Skeletal muscle tissue (tissue), 4 donors: ENCODE data around the gene TLK2. TPM values are rescaled to one million over a fixed set of nuclear protein-coding genes. Genes with fewer than 3 reads are reported as not detected.
"Not testable (repeated sequence)": the region's sequence is repeated elsewhere in the genome, so short reads cannot be mapped to it uniquely, and the experiment has no call there.

Experiments
- H3K27ac ChIP-seq: one replicate; pipeline ENCODE4 v1.7.0; 2013; ENCODE audit warnings: mild to moderate bottlenecking, low read depth, low read length, inconsistent platforms
- H3K27me3 ChIP-seq, 3 donors: one replicate each; pipeline ENCODE4 v1.7.0; 2013; ENCODE audit warnings: low read length in 3 of 3; ENCODE audit not compliant: control insufficient read depth in 3 of 3, insufficient read depth in 3 of 3
- H3K36me3 ChIP-seq, 3 donors: one replicate each; pipeline ENCODE4 v1.7.0; 2013; ENCODE audit warnings: low read length in 3 of 3; ENCODE audit not compliant: control insufficient read depth in 3 of 3, insufficient read depth in 3 of 3
- H3K4me1 ChIP-seq, 3 donors: one replicate each; pipeline ENCODE4 v1.7.0; 2013; ENCODE audit warnings: low read length in 3 of 3, mild to moderate bottlenecking in 3 of 3; ENCODE audit not compliant: control insufficient read depth in 3 of 3, insufficient read depth in 3 of 3
- H3K4me3 ChIP-seq, 3 donors: one replicate each; pipeline ENCODE4 v1.7.0; 2013; ENCODE audit warnings: low read length in 3 of 3
- H3K9ac ChIP-seq, 3 donors: one replicate each; pipeline ENCODE4 v1.7.0; 2013; ENCODE audit warnings: low read length in 3 of 3, mild to moderate bottlenecking in 3 of 3, moderate library complexity in 2 of 3, low read depth in 1 of 3
- H3K9me3 ChIP-seq, 3 donors: one replicate each; pipeline ENCODE4 v1.7.0; 2013; ENCODE audit warnings: low read length in 3 of 3; ENCODE audit not compliant: control insufficient read depth in 3 of 3
- total RNA-seq: library from RNA; depleted of rRNA; stranded (reverse); fragments of >200 nt; gene quantifications from one replicate; pipeline ENCODE4 v1.2.3, GENCODE V29; 2014
- donor health status: Osteomylitis.

TLK2 gene
- total RNA-seq, 1 donor from 2014 or later = 47.0 TPM

DNA sequence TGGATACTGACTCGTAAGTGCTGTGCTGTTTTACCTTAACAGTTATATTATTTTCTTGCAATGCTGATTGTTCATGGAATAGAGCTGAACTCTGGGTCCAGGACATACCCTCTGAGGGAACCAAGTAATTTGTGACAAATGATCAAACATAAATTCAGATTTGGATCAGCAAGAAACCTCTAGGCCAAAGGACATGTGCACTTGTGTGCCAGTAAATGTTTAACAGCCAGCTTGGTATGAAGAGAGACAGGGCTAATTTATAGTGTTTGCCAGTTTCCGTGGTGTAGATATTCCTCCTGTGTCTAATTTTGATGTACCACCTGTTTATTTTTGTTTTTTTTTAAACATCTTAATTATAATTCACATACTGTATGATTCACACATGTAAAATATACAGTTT, 118.0 kb downstream of the TLK2 start:
- Histone ChIP-seq H3K4me3 (no peak overlapping the region), H3K9me3 (no peaks in the 10 kb centered on the region), H3K27me3 (no peaks in the 10 kb centered on the region), H3K27ac (no peak overlapping the region), H3K4me1 (no peaks in the 10 kb centered on the region), H3K9ac (no peak overlapping the region), H3K36me3 (peaks cover 12 to 34% (median 31%) of the 10 kb centered on the region in 3 donors)

DNA sequence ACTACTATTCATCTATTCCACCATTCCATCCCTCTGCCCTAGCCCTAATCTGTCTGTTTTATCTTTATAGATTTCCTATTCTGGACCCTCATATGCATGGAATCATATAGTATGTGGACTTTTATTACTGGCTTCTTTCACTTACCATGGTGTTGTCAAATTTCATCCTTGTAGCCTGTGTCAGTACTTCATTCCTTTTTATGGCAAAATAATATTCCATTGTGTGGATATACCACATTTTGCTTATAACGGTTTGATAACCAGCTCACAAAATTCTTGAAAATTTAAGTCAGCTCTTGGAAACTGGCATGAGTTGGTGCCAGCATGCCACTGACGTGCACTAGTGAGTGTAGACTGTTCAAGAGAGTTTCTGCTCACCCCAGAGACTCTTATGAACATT, 118.5 kb downstream of the TLK2 start:
- no peaks in the 10 kb centered on the region for H3K27me3 ChIP-seq
- H3K36me3 ChIP-seq = peaks cover 12 to 36% (median 33%) of the 10 kb centered on the region in 3 donors
- H3K9me3 ChIP-seq = no peaks in the 10 kb centered on the region
- no peak overlapping the region for H3K4me3 ChIP-seq
- H3K4me1 ChIP-seq = no peaks in the 10 kb centered on the region
- no peak overlapping the region for H3K27ac ChIP-seq
- H3K9ac ChIP-seq = no peak overlapping the region

DNA sequence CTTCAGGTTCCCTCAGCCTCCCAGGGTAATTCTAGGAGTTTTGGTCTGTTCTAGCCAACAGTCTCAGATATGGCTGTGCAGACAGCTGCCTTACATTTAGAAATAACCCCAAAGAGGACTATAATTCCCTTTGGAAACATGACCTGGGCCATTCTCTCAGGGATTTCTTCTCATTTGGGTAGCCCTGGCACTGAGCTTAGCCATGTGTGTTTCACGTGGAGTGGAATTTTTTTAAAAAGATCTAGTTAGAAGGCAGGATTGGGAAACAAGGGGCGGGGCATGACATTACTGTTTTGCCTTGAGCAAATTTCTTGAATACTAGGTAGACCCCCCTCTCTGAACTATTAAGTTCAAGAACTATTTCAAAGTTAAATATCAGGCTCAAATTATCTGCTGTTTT, 119.3 kb downstream of the TLK2 start:
- Histone ChIP-seq H3K36me3 (peaks cover 12 to 37% (median 37%) of the 10 kb centered on the region in 3 donors), H3K27ac (no peak overlapping the region), H3K9ac (no peak overlapping the region), H3K27me3 (no peaks in the 10 kb centered on the region), H3K4me3 (no peak overlapping the region), H3K4me1 (no peaks in the 10 kb centered on the region), H3K9me3 (no peaks in the 10 kb centered on the region)

DNA sequence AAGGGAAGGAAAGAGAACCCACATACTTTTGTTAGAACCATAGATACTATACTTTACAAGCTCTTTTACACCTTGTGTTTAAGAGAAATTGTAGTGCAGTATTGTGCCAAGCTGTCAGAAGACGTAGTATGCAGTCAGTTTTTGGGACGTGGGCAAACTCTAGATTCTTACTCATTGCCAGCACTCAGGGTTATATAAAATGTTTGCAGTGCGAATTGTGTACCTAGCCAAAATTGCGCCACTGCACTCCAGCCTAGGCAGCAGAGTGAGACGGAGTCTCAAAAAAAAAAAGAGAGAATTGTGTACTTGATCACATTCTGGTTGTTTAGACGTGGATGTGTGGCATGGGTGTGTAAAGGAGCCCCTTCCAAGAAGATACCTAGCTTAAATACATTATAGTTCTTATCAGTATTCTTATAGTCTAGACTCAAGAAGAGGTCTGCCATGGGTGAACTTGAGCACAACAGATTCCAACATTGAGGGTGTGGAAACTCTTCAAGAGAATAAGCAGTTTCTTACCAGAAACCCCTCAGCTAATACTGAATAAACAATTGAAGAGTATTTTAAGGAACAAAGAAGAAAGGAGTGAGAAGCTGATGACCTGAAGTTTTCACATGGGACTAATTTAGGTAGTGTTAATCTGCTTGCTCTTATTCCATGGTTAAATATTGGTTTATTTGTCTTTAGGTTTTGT, 121.5 kb downstream of the TLK2 start:
- no peaks in the 10 kb centered on the region for H3K4me1 ChIP-seq
- H3K4me3 ChIP-seq = no peak overlapping the region
- no peak overlapping the region for H3K9ac ChIP-seq
- no peaks in the 10 kb centered on the region for H3K9me3 ChIP-seq
- H3K27me3 ChIP-seq = no peaks in the 10 kb centered on the region
- H3K27ac ChIP-seq = no peak overlapping the region
- H3K36me3 ChIP-seq = peaks cover 9 to 36% (median 32%) of the 10 kb centered on the region in 3 donors

DNA sequence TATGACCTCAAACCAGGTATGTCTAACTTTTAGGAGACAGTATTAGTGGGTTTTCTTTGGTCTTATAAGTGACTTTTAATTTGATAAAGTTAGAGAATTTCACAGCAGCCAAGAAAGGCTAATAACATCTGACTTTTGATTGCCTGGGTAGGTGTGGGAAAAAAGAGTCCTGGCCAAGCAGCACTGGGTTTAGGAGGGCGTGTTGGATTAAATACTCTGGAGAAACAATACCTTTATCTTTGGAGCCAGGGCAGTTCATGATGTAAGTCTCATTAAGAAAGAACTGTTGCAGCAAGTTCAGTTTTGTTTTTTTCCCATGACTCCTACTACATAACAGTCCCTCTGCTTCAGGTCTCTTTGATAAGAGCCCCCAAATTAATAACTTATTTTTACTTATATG, 122.2 kb downstream of the TLK2 start:
- no peaks in the 10 kb centered on the region for H3K4me1 ChIP-seq
- no peak overlapping the region for H3K4me3 ChIP-seq
- no peaks in the 10 kb centered on the region for H3K9me3 ChIP-seq
- no peak overlapping the region for H3K27ac ChIP-seq
- H3K36me3 ChIP-seq = peaks cover 9 to 34% (median 32%) of the 10 kb centered on the region in 3 donors
- H3K27me3 ChIP-seq = no peaks in the 10 kb centered on the region
- H3K9ac ChIP-seq = no peak overlapping the region

DNA sequence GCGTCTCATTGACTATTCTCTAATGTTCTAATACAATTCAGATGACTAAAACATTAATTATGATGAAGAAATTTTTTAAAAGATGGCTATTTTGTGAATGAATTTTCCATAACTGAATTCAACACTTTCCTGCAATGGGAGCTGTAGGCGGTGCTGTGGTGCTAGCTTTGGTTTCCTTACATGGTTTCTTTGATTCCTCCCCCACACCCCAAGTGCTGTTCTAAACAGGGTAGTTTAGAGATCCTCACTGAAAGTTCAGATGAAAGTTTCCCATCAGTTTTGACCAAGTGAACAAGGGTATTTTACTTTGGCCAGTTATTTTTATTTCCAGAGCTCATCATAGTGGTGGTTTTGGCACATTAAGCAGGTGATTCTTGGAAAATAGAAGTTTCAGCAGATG, 122.8 kb downstream of the TLK2 start:
- Histone ChIP-seq H3K27ac (no peak overlapping the region), H3K9ac (no peak overlapping the region), H3K4me1 (no peaks in the 10 kb centered on the region), H3K36me3 (peaks cover 8 to 36% (median 34%) of the 10 kb centered on the region in 3 donors), H3K4me3 (no peak overlapping the region), H3K9me3 (no peaks in the 10 kb centered on the region), H3K27me3 (no peaks in the 10 kb centered on the region)

DNA sequence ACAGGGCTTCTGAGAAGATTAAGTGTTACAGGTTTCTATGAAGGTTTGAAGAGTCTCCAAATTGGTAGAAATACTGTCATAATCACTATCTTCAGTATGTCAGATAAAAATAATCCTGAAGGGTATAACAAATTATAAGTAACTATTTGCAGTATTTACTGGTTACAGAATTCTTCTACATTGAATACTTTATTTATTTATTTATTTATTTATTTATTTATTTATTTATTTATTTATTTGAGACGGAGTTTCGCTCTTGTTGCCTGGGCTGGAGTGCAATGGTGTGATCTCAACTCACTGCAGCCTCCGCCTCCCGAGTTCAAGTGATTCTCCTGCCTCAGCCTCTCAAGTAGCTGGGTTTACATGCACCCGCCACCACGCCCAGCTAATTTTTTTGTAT, 125.2 kb downstream of the TLK2 start:
- not testable (repeated sequence) for H3K9ac ChIP-seq, H3K9me3 ChIP-seq, H3K4me1 ChIP-seq, H3K27me3 ChIP-seq, H3K4me3 ChIP-seq, H3K27ac ChIP-seq
- H3K36me3 ChIP-seq = peaks cover 9 to 43% (median 35%) of the 10 kb centered on the region in 3 donors

DNA sequence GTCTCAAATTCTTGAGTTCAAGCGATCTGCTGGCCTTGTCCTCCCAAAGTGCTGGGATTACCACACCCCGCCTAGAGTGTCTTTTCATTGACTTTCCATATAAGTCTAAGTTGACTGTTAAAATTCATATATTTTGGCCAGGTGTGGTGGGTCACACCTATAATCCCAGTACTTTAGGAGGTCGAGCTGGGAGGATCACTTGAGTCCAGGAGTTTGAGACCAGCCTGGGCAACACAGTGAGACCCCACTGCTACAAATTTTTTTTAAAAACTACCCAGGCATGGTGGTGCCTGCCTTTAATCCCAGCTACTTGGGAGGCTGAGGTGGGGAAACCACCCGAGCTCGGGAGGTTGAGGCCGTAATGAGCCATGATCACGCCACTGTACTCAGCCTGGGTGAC, 127.0 kb downstream of the TLK2 start:
- Histone ChIP-seq H3K9ac (no peak overlapping the region), H3K27ac (no peak overlapping the region), H3K27me3 (no peaks in the 10 kb centered on the region), H3K9me3 (no peaks in the 10 kb centered on the region), H3K36me3 (peaks cover 14 to 53% (median 42%) of the 10 kb centered on the region in 3 donors), H3K4me3 (no peak overlapping the region), H3K4me1 (no peaks in the 10 kb centered on the region)

DNA sequence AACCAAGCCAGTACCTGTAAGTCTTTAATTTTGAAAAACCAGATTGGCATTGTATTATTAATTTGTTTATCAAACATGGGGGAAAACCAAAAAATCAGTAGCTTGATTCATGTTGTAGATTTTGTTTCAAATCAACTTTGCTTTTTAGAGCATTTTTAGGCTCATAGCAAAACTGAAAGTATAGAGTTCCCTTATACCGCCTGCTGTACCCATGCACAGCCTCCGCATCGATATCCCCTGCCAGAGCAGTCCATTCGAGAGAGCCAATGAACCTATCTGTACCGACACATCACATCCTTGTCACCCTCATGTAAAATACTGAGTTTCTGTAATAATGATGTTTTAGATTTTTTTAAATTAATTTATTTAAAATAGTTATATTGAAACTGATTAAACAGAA, 132.7 kb downstream of the TLK2 start:
- Histone ChIP-seq H3K9me3 (no peaks in the 10 kb centered on the region), H3K9ac (no peak overlapping the region), H3K4me1 (peaks cover 0 to 7% (median 0%) of the 10 kb centered on the region in 3 donors), H3K27ac (no peak overlapping the region), H3K4me3 (no peak overlapping the region), H3K36me3 (peaks cover 19 to 64% (median 46%) of the 10 kb centered on the region in 3 donors), H3K27me3 (no peaks in the 10 kb centered on the region)

DNA sequence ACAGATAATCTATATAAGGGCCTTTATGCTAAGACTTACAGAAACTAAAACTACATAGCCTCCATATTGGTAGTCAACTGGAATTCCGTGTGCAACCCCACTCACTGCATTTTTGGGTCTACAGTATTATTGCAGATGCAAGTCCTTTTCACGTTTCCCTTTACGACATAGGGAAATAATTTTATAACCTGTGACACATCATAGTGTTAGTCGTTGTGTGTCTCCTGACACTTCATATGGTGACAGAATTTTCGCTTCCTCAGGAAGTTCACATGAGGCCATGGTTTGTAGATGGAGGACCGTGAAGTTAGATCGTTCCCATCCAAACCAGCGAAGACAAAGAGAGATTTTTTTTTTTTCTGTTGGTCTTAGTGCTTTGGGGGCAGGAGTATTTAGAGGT, 133.1 kb downstream of the TLK2 start:
- no peak overlapping the region for H3K4me3 ChIP-seq
- peaks cover 0 to 7% (median 0%) of the 10 kb centered on the region in 3 donors for H3K4me1 ChIP-seq
- H3K9ac ChIP-seq = no peak overlapping the region
- no peaks in the 10 kb centered on the region for H3K27me3 ChIP-seq
- H3K9me3 ChIP-seq = no peaks in the 10 kb centered on the region
- no peak overlapping the region for H3K27ac ChIP-seq
- H3K36me3 ChIP-seq = peaks cover 19 to 60% (median 42%) of the 10 kb centered on the region in 3 donors
